K562 (cell line): ENCODE data around the gene SETMAR. TPM values are rescaled to one million over a fixed set of nuclear protein-coding genes. Genes with fewer than 3 reads are reported as not detected.
A peak's percentile ranks its signal among the peaks of the same experiment; 100 is the strongest.

Experiments used
- ATAC-seq: fragments of 200-7000 bp; cut with Tn5 transposase; 3 replicates; pipeline ENCODE4 v1.9.1; 2020; ENCODE audit warnings: moderate library complexity
- BruUV-seq: library from RNA; stranded (reverse); fragments of 400-500 nt; replicated peaks from 2 replicates; lab custom pipeline; 2021; lab: Mats Ljungman, UMichigan
- CTCF ChIA-PET: fragments of 300-600 bp; formaldehyde crosslinking; extraction: SDS; loops from one replicate; lab custom pipeline; 2021; ENCODE audit warnings: low intra/inter-chr PET ratio; lab: Yijun Ruan, JAX
- POLR2A ChIA-PET: fragments of 300-600, 350-650 bp; sonication (Branson Sonifier 250); formaldehyde crosslinking; extraction: SDS; loops from one replicate; lab custom pipeline; 2021; ENCODE audit warnings: antibody characterized with exemption, inconsistent platforms; lab: Yijun Ruan, JAX
- DNase-seq, 4 experiments: peaks; one replicate each; pipeline versions ENCODE4 v3.0.0 to v3.0.0-alpha.2; 2011 to 2018; ENCODE audit warnings: low spot score in 3 of 4, mixed read lengths in 3 of 4; ENCODE audit errors: extremely low read depth in 1 of 4
- FAIRE-seq: peaks from 2 replicates; lab custom pipeline; 2011; peaks lifted over from hg19 to GRCh38; lab: Jason Lieb, UNC
- H2AFZ ChIP-seq: 2 replicates; pipeline ENCODE4 v1.6.0; 2011; ENCODE audit warnings: low read depth, low read length, control low read depth, inconsistent platforms
- H3K27ac ChIP-seq: fragments of 200-600 bp; 3 replicates; pipeline ENCODE4 v1.8.0; 2011; ENCODE audit warnings: low read depth, mild to moderate bottlenecking, control low read depth, inconsistent platforms, low read length, moderate library complexity, mixed read lengths; ENCODE audit errors: extremely low read depth
- H3K27me3 ChIP-seq, 2 experiments: fragments of 300-600 bp in 1 of 2; 2 replicates in 1 of 2; 3 replicates in 1 of 2; pipeline versions ENCODE4 v1.6.0 to v1.8.0; 2011; ENCODE audit warnings: inconsistent platforms in 2 of 2, low read length in 2 of 2, mild to moderate bottlenecking in 1 of 2, mixed read lengths in 1 of 2, moderate library complexity in 1 of 2; ENCODE audit not compliant: control insufficient read depth in 2 of 2, insufficient read depth in 2 of 2
- H3K36me3 ChIP-seq: fragments of 300-600 bp; 3 replicates; pipeline ENCODE4 v1.8.0; 2011; ENCODE audit warnings: mild to moderate bottlenecking, low read length, inconsistent platforms; ENCODE audit not compliant: control insufficient read depth, insufficient read depth
- H3K4me1 ChIP-seq, 2 experiments: fragments of 200-600 bp in 1 of 2; replicated peaks in 1 of 2; 2 replicates in 1 of 2; 3 replicates in 1 of 2; pipeline versions ENCODE4 v1.5.1 to v1.8.0; 2011; ENCODE audit warnings: inconsistent platforms in 2 of 2, low read length in 2 of 2, mild to moderate bottlenecking in 1 of 2, mixed read lengths in 1 of 2, moderate library complexity in 1 of 2; ENCODE audit not compliant: control insufficient read depth in 2 of 2, insufficient read depth in 2 of 2
- H3K4me2 ChIP-seq: 2 replicates; pipeline ENCODE4 v1.6.1; 2011; ENCODE audit warnings: low read length, control low read depth, inconsistent platforms, mixed read lengths; ENCODE audit not compliant: insufficient read depth
- H3K4me3 ChIP-seq: fragments of 200-600 bp; sonication (generic), shearing (Covaris generic); 2 replicates; pipeline ENCODE4 v1.5.1; 2016; ENCODE audit warnings: control low read depth, inconsistent platforms
- H3K79me2 ChIP-seq: fragments of 200-600 bp; 3 replicates; pipeline ENCODE4 v1.8.0; 2011; ENCODE audit warnings: low read length, inconsistent platforms; ENCODE audit not compliant: control insufficient read depth, insufficient read depth
- H3K9ac ChIP-seq, 2 experiments: 2 replicates each; pipeline versions ENCODE4 v1.6.0 to v1.6.1; 2011; ENCODE audit warnings: low read depth in 2 of 2, low read length in 2 of 2, control low read depth in 1 of 2, inconsistent platforms in 1 of 2, mild to moderate bottlenecking in 1 of 2, mixed read lengths in 1 of 2; ENCODE audit not compliant: insufficient read depth in 1 of 2
- H3K9me1 ChIP-seq: one replicate; pipeline ENCODE4 v1.6.0; 2011; ENCODE audit warnings: inconsistent platforms, mild to moderate bottlenecking, low read length, moderate library complexity; ENCODE audit not compliant: control insufficient read depth, insufficient read depth
- H3K9me3 ChIP-seq: replicated peaks from 2 replicates; pipeline ENCODE4 v1.5.1; 2011; ENCODE audit warnings: low read depth, low read length, inconsistent platforms; ENCODE audit not compliant: control insufficient read depth, insufficient read depth
- H4K20me1 ChIP-seq: replicated peaks from 2 replicates; pipeline ENCODE4 v1.6.1; 2011; ENCODE audit warnings: low read length, inconsistent platforms, mixed read lengths; ENCODE audit not compliant: control insufficient read depth, insufficient read depth
- CBFA2T3 ChIP-seq: fragments of 450-650 bp; IDR thresholded peaks from 2 replicates; pipeline ENCODE4 v1.6.1; 2017
- DNMT1 ChIP-seq: fragments of 450-650 bp; IDR thresholded peaks from 2 replicates; pipeline ENCODE4 v1.6.1; 2016; ENCODE audit warnings: antibody characterized with exemption, mild to moderate bottlenecking
- HNRNPLL ChIP-seq: fragments of 200-400 bp; formaldehyde crosslinking; IDR thresholded peaks from 2 replicates; pipeline ENCODE4 v1.6.1; 2017; ENCODE audit warnings: low read length, low read depth, mild to moderate bottlenecking; ENCODE audit not compliant: poor library complexity, severe bottlenecking
- KLF16 ChIP-seq: IDR thresholded peaks from 2 replicates; pipeline ENCODE4 v1.6.1; 2016; ENCODE audit warnings: antibody characterized with exemption
- RAD51 ChIP-seq: fragments of 450-650 bp; IDR thresholded peaks from 2 replicates; pipeline ENCODE4 v1.7.1; 2016; ENCODE audit warnings: low read depth, mild to moderate bottlenecking, borderline replicate concordance
- TCF3 ChIP-seq: sonication (generic); formaldehyde crosslinking; IDR thresholded peaks from 2 replicates; pipeline ENCODE4 v1.4.0; 2020; ENCODE audit warnings: mild to moderate bottlenecking, missing genetic modification reagents
- WGBS: fragments of 100-300 bp; shearing (Covaris generic); methylation state at CpG from one replicate; pipeline ENCODE4 v1.1.6; 2016; ENCODE audit warnings: low coverage, mixed read lengths; ENCODE audit not compliant: insufficient coverage; ENCODE audit errors: missing lambda C conversion rate; 5-methylcytosine and 5-hydroxymethylcytosine counted together
- in situ Hi-C: fragments of 300-500 bp; cut with MboI; formaldehyde crosslinking; loops from 4 replicates; pipeline ENCODE4 v1.15.0; 2018; ENCODE audit warnings: inconsistent platforms, mixed read lengths
- intact Hi-C: fragments of 100-400 bp; cut with micrococcal nuclease; formaldehyde crosslinking; loops from 2 replicates; pipeline ENCODE4 v1.14.2; 2022
- polyA plus RNA-seq, 8 experiments: library from polyadenylated mRNA; depleted of rRNA in 4 of 8; stranded (reverse) in 5 of 8; unstranded in 3 of 8; fragments of >200 nt; fragmentation: Nextera tagmentation in 2 of 8; fragmentation: Illumina TruSeq in 1 of 8; extraction: Ambion mirVana in 2 of 8; extraction: Trizol in 1 of 8; gene quantifications; 2 replicates each; pipeline versions ENCODE4 v1.2.1 to v1.2.3, GENCODE V29; 2011 to 2014; ENCODE audit warnings: inconsistent platforms in 1 of 8, missing spikeins in 1 of 8
- total RNA-seq, 7 experiments: library from RNA; depleted of rRNA in 6 of 7; stranded (reverse); fragments of >200 nt in 6 of 7; fragmentation: Illumina TruSeq in 2 of 7; extraction: Trizol in 2 of 7; gene quantifications; 2 replicates each; pipeline versions ENCODE4 v1.2.1 to v1.2.3, GENCODE V29; 2011 to 2021; ENCODE audit warnings: low replicate concordance in 1 of 7
- TF ChIP-seq, protein P1 (sequence below): sonication (generic); formaldehyde crosslinking; IDR thresholded peaks from 2 replicates; pipeline ENCODE4 v1.8.1; 2022; ENCODE audit warnings: missing genetic modification reagents
- TF ChIP-seq, protein P2 (sequence below): sonication (generic); IDR thresholded peaks from 2 replicates; pipeline ENCODE4 v1.6.1; 2016

The SETMAR gene
- total and polyA plus RNA-seq, 9 of the 15 experiments (the other 6 are each of a cell fraction or from before 2014, with no cell fraction given) = 5.5 to 25.1 (median 18.2) TPM

DNA sequence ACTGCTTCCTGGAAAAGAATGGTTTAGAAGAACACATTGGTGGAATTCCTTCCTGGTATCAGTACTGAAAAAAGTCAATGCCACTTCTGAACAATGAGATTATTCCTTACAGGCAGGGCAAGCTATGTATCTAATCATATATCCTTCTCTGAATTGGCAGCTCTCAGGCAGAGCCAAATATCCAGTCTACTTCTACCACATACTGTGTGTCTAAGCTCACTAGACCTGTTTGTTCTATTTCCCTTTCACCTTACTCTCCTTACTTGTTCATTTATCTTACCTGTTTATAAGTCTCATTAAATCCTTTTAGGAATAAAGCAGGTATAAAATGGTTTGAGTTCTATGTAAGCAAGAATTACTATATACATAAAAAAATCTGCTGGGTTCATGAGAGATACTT lies 8.3 kb downstream of the SETMAR start:
- FAIRE-seq = no peak
- H2AFZ ChIP-seq = no peak overlapping the region
- no peak overlapping the region for H3K9ac ChIP-seq
- no peaks in the 10 kb centered on the region for H4K20me1 ChIP-seq
- peaks cover 42% of the 10 kb centered on the region for H3K36me3 ChIP-seq
- H3K27me3 ChIP-seq = no peaks in the 10 kb centered on the region
- H3K4me2 ChIP-seq = no peak overlapping the region
- ATAC-seq = no peak; the same call in 2 of the 3 replicates
- H3K79me2 ChIP-seq = no peaks in the 10 kb centered on the region
- intact Hi-C loops (no loop called here), in situ Hi-C loops (no loop called here)
- H3K27ac ChIP-seq = no peak overlapping the region
- no peaks in the 10 kb centered on the region for H3K9me3 ChIP-seq
- TF ChIP-seq HNRNPLL = no peak
- ChIA-PET CTCF (no interaction called here), POLR2A (interaction anchor here (0.6 to 1.2 kb wide), 7 partner anchors 8 to 1112 kb away, joined by 3 to 4 read pairs (median 3); partner anchors contain the start of gene ITPR1)
- H3K9me1 ChIP-seq = no peaks in the 10 kb centered on the region
- H3K4me1 ChIP-seq = peaks cover 3 to 7% of the 10 kb centered on the region in 2 experiments; a peak in 2 of 5 replicates
- no TSS peak for BruUV-seq
- DNase-seq = no peak
- H3K4me3 ChIP-seq = no peak overlapping the region

DNA sequence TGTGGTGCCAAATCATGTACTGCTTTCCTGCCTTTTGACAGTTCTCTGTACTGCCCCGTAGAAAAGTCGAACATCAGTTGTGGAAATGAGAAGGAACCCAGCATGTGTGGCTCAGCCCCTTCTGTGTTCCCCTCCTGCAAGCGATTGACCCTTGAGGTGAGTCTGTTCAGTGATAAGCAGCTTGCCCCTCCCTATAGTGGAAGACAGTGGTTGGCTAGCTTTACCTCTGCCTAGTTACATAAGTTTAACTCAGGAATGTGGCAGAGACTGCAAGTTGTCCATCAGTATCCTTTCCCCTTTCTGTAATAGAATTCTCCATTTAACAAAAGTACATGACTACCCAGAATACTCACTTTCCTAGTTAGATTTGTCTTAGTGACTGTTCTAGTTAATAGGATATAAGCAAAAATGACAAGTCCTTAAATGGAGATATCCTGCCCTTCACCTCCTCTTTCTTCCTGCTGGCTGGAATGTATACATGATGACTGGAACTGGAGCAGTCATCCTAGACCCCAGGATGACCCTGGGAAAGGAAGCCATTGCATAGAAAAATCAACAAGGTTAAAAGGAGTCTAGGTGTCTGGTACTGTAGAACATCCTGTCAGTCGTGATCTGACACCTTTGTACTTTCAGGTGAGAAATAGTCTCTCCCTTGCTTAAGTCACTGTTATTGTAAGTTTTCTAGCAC lies 10.6 kb downstream of the SETMAR start:
- Histone ChIP-seq H3K9me3 (no peaks in the 10 kb centered on the region), H3K4me3 (no peak overlapping the region), H3K4me2 (no peak overlapping the region), H3K27ac (no peak overlapping the region; the same call in 2 of the 3 replicates), H3K27me3 (no peaks in the 10 kb centered on the region), H3K4me1 (peaks cover 3 to 7% of the 10 kb centered on the region in 2 experiments; a peak in 2 of 5 replicates), H4K20me1 (no peaks in the 10 kb centered on the region), H3K36me3 (peaks cover 32% of the 10 kb centered on the region), H2AFZ (no peak overlapping the region), H3K9ac (no peak overlapping the region), H3K9me1 (no peaks in the 10 kb centered on the region), H3K79me2 (no peaks in the 10 kb centered on the region)
- 67% methylated on average over 4 of the region's 4 CpGs for WGBS
- ChIA-PET POLR2A (no interaction called here), CTCF (no interaction called here)
- TF ChIP-seq DNMT1 (no peak), CBFA2T3 (peak; percentile 21; the same call in 1 of the 2 replicates), RAD51 (no peak), KLF16 (no peak), TCF3 (CRISPR knock-in tag) (peak; percentile 32; the same call in 1 of the 2 replicates)
- TF ChIP-seq, protein P1, sequence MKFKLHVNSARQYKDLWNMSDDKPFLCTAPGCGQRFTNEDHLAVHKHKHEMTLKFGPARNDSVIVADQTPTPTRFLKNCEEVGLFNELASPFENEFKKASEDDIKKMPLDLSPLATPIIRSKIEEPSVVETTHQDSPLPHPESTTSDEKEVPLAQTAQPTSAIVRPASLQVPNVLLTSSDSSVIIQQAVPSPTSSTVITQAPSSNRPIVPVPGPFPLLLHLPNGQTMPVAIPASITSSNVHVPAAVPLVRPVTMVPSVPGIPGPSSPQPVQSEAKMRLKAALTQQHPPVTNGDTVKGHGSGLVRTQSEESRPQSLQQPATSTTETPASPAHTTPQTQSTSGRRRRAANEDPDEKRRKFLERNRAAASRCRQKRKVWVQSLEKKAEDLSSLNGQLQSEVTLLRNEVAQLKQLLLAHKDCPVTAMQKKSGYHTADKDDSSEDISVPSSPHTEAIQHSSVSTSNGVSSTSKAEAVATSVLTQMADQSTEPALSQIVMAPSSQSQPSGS (CRISPR knock-in tag) = no peak
- TF ChIP-seq, protein P2, sequence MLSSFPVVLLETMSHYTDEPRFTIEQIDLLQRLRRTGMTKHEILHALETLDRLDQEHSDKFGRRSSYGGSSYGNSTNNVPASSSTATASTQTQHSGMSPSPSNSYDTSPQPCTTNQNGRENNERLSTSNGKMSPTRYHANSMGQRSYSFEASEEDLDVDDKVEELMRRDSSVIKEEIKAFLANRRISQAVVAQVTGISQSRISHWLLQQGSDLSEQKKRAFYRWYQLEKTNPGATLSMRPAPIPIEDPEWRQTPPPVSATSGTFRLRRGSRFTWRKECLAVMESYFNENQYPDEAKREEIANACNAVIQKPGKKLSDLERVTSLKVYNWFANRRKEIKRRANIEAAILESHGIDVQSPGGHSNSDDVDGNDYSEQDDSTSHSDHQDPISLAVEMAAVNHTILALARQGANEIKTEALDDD = peak; percentile 73
- BruUV-seq = no TSS peak
- ATAC-seq = peak; percentile 78
- peak; percentile 11 for FAIRE-seq
- DNase-seq = peak; percentile 50 to 75 (median 66)
- intact Hi-C loops (no loop called here), in situ Hi-C loops (no loop called here)
